GM21723 (cell line): ENCODE data around the gene SESN1.

Source experiments
- ATAC-seq: cut with Tn5 transposase; IDR thresholded peaks from one replicate; pipeline ENCODE4 v1.9.1; 2021; ENCODE audit warnings: mild to moderate bottlenecking, moderate library complexity; ENCODE audit not compliant: unreplicated experiment

Gene SESN1

GRCh38 chr6:109062216-109062615 lies 32.4 kb downstream of the SESN1 start:
- ATAC-seq: no peak

GRCh38 chr6:109060571-109060970 lies 34.1 kb downstream of the SESN1 start:
- ATAC-seq: no peak

DNA sequence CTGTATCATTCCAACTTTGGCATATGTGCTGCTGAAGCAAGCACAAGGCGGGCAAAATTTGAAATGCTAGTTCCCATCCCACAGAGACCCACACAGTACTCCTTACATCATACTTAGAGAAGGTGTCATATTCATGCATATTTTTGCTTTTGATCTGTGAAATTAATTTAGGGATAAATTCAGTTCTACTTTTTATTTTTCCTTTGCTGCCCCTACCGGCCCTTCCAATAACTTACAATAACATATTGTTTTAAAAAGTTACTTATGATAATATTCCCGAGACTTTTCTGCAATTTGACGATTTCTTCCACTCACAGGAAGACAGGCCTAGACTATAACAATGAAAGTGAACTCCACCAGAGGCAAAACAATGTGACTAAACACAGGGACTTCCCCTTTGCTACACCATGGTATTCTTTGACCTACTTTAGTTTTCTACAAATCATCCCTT lies 35.0 kb downstream of the SESN1 start:
- ATAC-seq: no peak

DNA sequence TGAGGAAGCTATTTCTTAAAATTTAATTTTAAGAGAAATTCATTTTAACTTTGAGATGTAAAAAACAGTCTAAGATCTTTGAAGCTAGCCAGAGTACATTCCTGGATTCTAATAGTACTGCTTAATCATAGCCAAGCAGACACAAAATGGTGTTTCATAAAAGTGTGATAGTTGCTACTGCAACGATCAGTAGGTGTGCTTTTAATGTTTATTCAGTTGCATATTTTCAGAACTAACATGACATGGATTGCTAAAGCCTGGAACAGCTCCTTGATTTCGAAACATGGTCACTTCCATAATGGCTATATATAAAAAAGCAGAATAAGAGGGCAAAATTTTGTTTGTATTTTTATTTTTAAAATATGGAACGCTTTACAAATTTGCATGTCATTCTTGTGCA lies 35.5 kb downstream of the SESN1 start:
- ATAC-seq: no peak

DNA sequence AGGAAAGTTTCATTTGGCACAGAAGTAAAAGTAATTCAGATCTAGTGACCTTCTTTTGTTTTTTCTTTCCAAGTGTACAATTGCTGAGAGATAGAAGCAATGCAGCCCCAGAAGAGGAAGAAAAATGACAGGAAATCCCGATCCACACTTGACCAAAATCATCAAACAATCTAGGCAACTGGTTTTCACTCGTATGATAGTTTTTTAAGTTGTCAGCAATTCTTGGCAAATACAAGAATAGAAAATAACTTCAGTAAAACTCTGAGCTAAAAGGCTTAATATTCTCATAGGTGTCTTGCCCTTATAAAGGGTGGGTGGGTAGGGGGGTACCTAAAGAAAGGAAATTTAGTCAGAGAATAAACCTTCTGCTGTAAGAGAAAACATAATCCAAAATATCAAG lies 36.0 kb downstream of the SESN1 start:
- ATAC-seq: no peak

DNA sequence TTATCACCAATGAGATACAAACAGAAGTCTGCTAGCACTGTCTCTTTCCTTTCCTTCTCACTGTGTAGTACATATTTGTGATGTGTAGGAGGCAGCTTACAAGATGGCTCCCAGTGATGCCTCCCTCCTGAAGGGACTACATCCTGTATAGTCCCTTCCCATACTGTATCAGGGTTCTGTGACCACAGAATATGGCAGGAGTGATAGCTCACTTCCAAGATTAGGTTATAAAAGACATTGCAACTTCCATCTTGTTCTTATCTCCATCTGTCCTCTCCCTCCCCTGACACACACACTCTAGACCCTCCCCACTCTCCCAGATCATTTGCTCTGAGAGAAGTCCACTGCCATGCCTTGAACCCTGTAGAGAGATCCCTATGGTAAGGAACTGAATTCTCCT lies 38.0 kb downstream of the SESN1 start:
- ATAC-seq: no peak

DNA sequence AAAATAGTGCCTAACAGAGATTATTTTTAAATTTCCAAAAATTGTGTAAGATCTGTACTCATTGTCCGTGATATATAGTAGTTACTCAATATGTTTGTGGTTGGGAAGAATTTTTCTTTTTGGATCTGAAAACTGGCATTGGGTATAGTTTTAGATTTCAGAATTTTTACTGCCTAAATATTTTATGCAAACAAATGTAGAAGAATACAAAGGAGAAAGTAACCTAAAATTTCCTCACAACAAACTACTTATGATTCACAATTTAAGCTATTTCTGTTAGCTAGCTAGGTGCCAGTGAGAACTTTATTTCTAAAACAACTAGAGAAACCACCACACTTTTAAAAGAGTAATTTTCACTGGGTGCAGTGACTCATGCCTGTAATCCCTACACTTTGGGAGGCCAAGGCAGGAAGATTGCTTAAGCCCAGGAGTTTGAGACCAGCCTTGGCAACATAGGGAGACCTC lies 38.8 kb downstream of the SESN1 start:
- ATAC-seq: no peak

GRCh38 chr6:109053336-109053735 lies 41.3 kb downstream of the SESN1 start:
- no peak for ATAC-seq

GRCh38 chr6:109052852-109053251 lies 41.8 kb downstream of the SESN1 start:
- no peak for ATAC-seq

DNA sequence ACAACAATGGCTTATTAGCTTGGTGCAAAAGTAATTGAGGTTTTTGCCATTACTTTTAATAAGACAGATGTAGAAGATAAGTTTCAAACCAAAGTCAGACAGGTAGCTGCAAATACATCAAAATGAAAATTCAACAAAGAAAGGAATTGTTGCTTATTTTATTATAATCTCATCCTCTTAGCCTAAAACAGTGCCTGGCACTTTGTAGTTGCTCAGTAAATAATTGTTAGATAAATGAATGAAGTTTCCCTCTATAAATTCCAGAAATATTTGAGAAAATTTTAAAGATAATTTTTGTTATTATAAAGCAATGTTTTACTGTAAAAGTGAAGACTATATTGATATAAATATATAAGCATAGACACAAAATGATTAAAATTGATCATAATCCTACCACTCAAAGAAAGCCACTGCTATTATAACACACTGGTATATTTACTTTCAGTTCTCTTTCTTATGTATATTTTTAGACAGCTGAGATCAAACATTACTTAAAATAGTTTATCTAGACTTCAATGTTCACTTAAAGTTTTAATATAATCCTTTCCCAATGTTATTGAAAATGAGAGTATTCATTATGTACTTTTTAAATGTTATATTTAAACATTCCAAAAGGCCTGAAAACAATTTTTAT lies 42.5 kb downstream of the SESN1 start:
- no peak for ATAC-seq

DNA sequence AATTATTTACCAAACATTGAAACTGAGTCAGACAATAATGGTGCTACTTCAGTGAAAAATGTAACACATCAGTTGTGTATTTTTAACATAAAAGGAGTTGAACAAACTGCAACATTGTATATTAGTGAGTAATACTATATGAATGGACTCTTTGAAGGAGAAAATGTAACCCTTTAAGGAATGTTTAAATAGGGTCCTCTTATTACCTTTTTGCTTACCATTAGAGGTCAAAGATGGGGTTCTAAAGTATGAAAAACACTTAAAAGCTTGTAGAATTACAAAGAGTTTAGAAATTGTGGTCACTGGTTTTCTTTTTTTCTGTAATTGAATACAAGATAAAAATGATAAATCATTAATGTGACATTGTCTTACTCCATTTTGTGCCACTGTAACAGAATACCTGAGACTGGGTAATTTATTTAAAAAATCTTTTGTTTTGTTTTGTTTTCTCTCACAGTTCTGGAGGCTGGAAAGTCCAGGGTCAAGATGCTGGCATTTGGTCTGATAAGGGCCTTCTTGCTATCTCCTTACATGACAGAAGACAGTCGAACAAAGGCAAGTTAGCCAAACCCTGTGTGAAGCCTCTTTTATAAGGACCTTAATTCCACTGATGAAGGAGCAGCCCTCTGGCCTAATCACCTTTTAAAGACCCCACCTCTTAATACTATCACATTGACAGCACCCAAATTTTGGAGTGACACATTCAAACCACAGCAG lies 43.2 kb downstream of the SESN1 start:
- no peak for ATAC-seq

DNA sequence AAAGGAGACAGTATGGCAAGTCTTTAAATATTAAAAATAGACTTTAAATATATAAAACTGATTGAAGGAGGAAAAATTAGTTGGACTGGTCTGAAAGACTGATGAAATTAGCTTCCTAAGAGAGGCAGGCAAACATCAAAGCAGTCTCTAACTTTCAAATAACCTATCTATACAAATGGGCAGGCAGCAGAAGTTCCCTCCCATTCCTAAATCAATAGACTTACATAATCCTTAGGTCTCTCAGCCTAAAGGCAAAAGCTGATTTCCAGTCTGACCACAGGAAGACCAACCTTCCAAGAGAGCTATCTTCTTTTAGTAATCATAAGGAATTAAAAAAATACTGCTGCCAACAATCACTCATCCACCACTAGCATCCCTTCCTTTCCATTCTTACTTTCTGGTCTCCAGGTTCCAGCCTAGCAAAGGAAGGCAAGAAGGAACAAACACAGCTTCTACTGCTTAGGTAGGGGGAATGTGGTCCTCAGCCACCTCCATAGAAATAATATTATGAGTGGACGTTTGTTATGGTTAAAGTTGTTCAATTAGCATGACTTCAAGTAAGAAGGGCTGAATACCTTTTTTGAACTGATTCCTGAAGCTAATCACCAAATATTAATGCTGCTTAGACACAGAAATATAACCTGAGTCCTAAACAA lies 44.1 kb downstream of the SESN1 start:
- no peak for ATAC-seq

- no peak for ATAC-seq
Measured at GRCh38 chr6:109050012-109050411, 44.6 kb downstream of the SESN1 start.

DNA sequence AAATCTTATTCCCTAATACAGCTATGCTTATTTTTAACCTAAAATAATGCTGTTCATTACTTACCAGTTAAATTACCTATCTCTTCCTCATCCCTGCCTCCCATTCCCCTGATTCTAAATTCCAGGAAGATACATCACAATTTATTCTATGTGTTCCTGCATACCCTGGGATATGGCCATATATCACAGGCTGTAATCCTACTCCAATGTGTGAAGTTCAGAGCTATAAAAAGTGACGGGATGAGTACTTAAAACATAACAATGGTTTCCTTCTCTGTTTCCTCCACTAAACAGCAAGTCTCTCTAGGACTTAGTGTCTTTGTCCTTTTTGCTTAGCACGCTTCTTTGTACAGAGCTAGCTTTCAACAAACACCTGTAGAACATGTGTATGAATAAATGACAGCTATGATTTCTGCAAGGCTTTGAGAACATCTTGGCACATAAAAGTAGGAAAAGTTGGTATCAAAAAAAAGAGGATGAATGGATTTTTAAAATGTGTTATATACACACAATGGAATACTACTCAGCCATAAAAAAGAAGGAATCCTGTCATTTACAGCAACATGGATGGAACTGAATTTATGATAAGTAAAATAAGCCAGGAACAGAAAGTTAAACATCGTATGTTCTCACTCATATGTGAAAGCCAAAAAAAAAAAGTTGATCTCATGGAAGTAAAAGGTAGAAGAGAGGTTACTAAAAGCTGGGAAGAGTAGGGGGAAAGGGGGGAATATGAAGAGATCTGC lies 45.8 kb downstream of the SESN1 start:
- no peak for ATAC-seq

DNA sequence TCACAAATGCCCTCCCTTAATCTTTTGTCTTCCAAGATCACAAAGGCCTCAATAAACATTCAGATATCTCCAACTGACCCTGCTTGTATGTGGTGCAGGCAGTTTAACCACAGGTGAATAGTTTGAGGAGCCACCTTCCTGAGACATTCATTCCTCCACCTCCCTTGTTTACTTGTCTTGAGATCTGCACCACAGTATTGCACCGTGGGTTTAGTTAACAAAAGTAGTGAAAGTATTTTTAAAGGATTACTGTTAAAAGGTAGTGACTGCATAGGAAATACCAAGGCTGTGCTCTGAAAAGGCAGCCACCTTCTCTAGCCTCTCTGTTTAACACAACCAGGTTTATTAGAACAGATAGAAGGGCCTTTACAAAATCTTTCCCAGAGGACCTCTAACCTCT lies 46.5 kb downstream of the SESN1 start:
- ATAC-seq: no peak

- ATAC-seq: no peak
Measured at GRCh38 chr6:109045493-109045892, 49.2 kb downstream of the SESN1 start.

GRCh38 chr6:109039795-109040194 lies 54.9 kb downstream of the SESN1 start:
- no peak for ATAC-seq

DNA sequence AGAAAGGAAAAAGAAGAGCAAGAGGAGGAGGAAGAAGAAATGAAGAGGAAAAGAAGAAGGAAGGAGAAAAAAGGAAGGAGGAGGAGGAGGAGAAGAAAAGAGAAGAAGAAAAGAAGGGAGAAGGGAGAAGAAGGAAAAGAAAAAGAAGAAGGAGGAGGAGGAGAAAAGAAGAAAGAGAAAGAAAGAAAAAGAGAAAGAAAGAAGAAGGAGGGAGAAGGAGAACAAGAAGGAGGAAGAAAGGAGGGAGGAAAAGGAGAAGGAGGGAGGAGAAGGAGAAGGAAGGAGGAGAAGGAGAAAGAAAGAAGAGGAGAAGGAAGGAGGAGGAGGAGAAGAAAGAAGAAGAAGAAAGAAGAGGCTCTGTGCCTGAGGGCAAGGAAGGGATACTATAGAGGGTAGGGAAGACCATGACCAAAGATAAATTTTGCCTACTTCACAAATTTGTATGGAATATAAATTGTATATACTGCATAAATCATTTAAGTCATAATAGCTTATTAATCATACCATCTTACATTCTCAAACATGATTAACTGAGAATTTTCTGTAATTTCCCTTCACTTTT lies 55.7 kb downstream of the SESN1 start:
- ATAC-seq: no peak

- ATAC-seq: no peak
Measured at GRCh38 chr6:109036574-109037294, 57.9 kb downstream of the SESN1 start.

DNA sequence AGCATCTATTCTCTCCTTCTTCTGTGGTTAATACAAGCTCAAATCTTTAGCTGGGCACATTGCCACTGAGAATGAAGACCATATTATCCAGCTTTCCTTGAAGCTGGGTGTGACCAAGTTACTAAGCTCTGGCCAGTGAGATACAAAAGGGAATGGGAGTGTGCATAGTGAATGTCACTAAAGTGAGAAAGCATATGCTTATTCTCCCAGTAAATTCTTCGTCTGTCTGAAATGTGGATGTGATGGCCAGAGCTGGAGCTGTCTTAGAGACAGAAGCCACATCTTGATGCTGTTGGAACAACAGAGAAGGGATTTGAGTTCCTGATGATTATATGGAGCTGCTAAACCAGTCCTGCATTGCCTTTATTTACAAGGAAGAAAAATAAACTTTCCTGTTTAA lies 60.1 kb downstream of the SESN1 start:
- no peak for ATAC-seq
